H9 (cell line): Measurements from ENCODE around the gene EXOC3L1. TPM values are rescaled to one million over a fixed set of nuclear protein-coding genes. Genes with fewer than 3 reads are reported as not detected.

Experiments used
- DNase-seq: peaks from one replicate; pipeline ENCODE4 v3.0.0-alpha.2; 2017
- H2AFZ ChIP-seq: one replicate; pipeline ENCODE4 v1.6.1; 2013; ENCODE audit warnings: mild to moderate bottlenecking, low read length, control low read depth, moderate library complexity
- H2AK5ac ChIP-seq: 2 replicates; pipeline ENCODE4 v1.6.1; 2013; ENCODE audit warnings: low read length, control low read depth, mixed read lengths; ENCODE audit not compliant: insufficient read length
- H2BK120ac ChIP-seq: one replicate; pipeline ENCODE4 v1.6.1; 2013; ENCODE audit warnings: low read depth, mild to moderate bottlenecking, low read length, control low read depth, inconsistent platforms; ENCODE audit not compliant: poor library complexity, severe bottlenecking
- H2BK12ac ChIP-seq: 2 replicates; pipeline ENCODE4 v1.6.1; 2013; ENCODE audit warnings: low read length, control low read depth, mixed read lengths, low read depth; ENCODE audit not compliant: insufficient read length
- H2BK15ac ChIP-seq: 2 replicates; pipeline ENCODE4 v1.6.1; 2013; ENCODE audit warnings: low read depth, low read length, control low read depth
- H2BK20ac ChIP-seq: one replicate; pipeline ENCODE4 v1.6.1; 2013; ENCODE audit warnings: low read depth, mild to moderate bottlenecking, low read length, control low read depth, inconsistent platforms; ENCODE audit not compliant: poor library complexity, severe bottlenecking
- H2BK5ac ChIP-seq: 2 replicates; pipeline ENCODE4 v1.6.1; 2013; ENCODE audit warnings: low read length, control low read depth, mixed read lengths; ENCODE audit not compliant: insufficient read length
- H3K14ac ChIP-seq: 2 replicates; pipeline ENCODE4 v1.6.1; 2013; ENCODE audit warnings: low read length, control low read depth; ENCODE audit not compliant: insufficient read depth
- H3K18ac ChIP-seq: 2 replicates; pipeline ENCODE4 v1.6.1; 2013; ENCODE audit warnings: low read depth, mild to moderate bottlenecking, mixed read lengths, low read length, control low read depth; ENCODE audit not compliant: insufficient read length
- H3K23ac ChIP-seq: 2 replicates; pipeline ENCODE4 v1.6.1; 2013; ENCODE audit warnings: low read length, control low read depth, mixed read lengths, low read depth; ENCODE audit not compliant: insufficient read length
- H3K23me2 ChIP-seq: 2 replicates; pipeline ENCODE4 v1.6.1; 2013; ENCODE audit warnings: low read depth, mild to moderate bottlenecking, mixed read lengths, low read length, control low read depth; ENCODE audit not compliant: insufficient read length, poor library complexity, severe bottlenecking
- H3K27ac ChIP-seq: 2 replicates; pipeline ENCODE4 v1.5.1; 2013; ENCODE audit warnings: low read length, control low read depth, mixed read lengths, low read depth; ENCODE audit not compliant: insufficient read length
- H3K27me3 ChIP-seq: 2 replicates; pipeline ENCODE4 v1.6.1; 2013; ENCODE audit warnings: low read length, control low read depth, inconsistent platforms; ENCODE audit not compliant: insufficient read depth
- H3K4ac ChIP-seq: 2 replicates; pipeline ENCODE4 v1.6.1; 2013; ENCODE audit warnings: low read depth, mild to moderate bottlenecking, control low read depth, inconsistent platforms, low read length, moderate library complexity
- H3K4me1 ChIP-seq: 2 replicates; pipeline ENCODE4 v1.6.1; 2013; ENCODE audit warnings: low read length, control low read depth, inconsistent platforms; ENCODE audit not compliant: insufficient read depth
- H3K4me2 ChIP-seq: 2 replicates; pipeline ENCODE4 v1.6.1; 2013; ENCODE audit warnings: low read length, control low read depth, mixed read lengths; ENCODE audit not compliant: insufficient read length, insufficient read depth
- H3K56ac ChIP-seq: 2 replicates; pipeline ENCODE4 v1.6.1; 2013; ENCODE audit warnings: low read depth, mild to moderate bottlenecking, mixed read lengths, low read length, control low read depth; ENCODE audit not compliant: insufficient read length
- H3K79me1 ChIP-seq: 2 replicates; pipeline ENCODE4 v1.6.1; 2013; ENCODE audit warnings: low read depth, mild to moderate bottlenecking, moderate library complexity, low read length, control low read depth, inconsistent platforms; ENCODE audit not compliant: insufficient read depth, poor library complexity, severe bottlenecking
- H3K79me2 ChIP-seq: 2 replicates; pipeline ENCODE4 v1.6.1; 2013; ENCODE audit warnings: low read length, control low read depth, inconsistent platforms; ENCODE audit not compliant: insufficient read depth
- H3K9ac ChIP-seq: 2 replicates; pipeline ENCODE4 v1.6.1; 2013; ENCODE audit warnings: low read length, control low read depth, mixed read lengths; ENCODE audit not compliant: insufficient read length; ENCODE audit errors: extremely low read depth
- H3K9me3 ChIP-seq: one replicate; pipeline ENCODE4 v1.6.1; 2013; ENCODE audit warnings: low read depth, low read length, inconsistent platforms; ENCODE audit not compliant: control insufficient read depth
- H3T11ph ChIP-seq: one replicate; pipeline ENCODE4 v1.6.1; 2013; ENCODE audit warnings: mild to moderate bottlenecking, low read length, control low read depth, inconsistent platforms
- H4K20me1 ChIP-seq: one replicate; pipeline ENCODE4 v1.6.1; 2013; ENCODE audit not compliant: control insufficient read depth, insufficient read length, insufficient read depth
- H4K5ac ChIP-seq: 2 replicates; pipeline ENCODE4 v1.6.1; 2013; ENCODE audit warnings: low read depth, mild to moderate bottlenecking, mixed read lengths, low read length, control low read depth; ENCODE audit not compliant: insufficient read length
- H4K8ac ChIP-seq: replicated peaks from 2 replicates; pipeline ENCODE4 v1.6.1; 2013; ENCODE audit warnings: low read length, control low read depth, mixed read lengths, low read depth; ENCODE audit not compliant: insufficient read length
- H4K91ac ChIP-seq: 2 replicates; pipeline ENCODE4 v1.6.1; 2013; ENCODE audit warnings: low read depth, mild to moderate bottlenecking, moderate library complexity, mixed read lengths, low read length, control low read depth; ENCODE audit not compliant: insufficient read length
- H3K27ac Mint-ChIP-seq, 3 experiments: 2 replicates in 2 of 3; 3 replicates in 1 of 3; pipeline ENCODE4 v1.8.0; 2020 to 2021; ENCODE audit warnings: mixed read lengths in 3 of 3, mild to moderate bottlenecking in 1 of 3, moderate library complexity in 1 of 3
- H3K27me3 Mint-ChIP-seq: 2 replicates; pipeline ENCODE4 v1.8.0; 2021; ENCODE audit warnings: low read depth, mild to moderate bottlenecking, moderate library complexity, mixed read lengths
- H3K36me3 Mint-ChIP-seq, 3 experiments: 2 replicates in 2 of 3; 3 replicates in 1 of 3; pipeline ENCODE4 v1.8.0; 2020 to 2021; ENCODE audit warnings: low read depth in 3 of 3, mixed read lengths in 3 of 3; ENCODE audit not compliant: insufficient read depth in 1 of 3
- H3K4me1 Mint-ChIP-seq, 2 experiments: 2 replicates each; pipeline ENCODE4 v1.8.0; 2020; ENCODE audit warnings: mixed read lengths in 2 of 2
- H3K4me3 Mint-ChIP-seq, 2 experiments: 2 replicates in 1 of 2; 3 replicates in 1 of 2; pipeline ENCODE4 v1.8.0; 2020 to 2021; ENCODE audit warnings: mild to moderate bottlenecking in 2 of 2, mixed read lengths in 2 of 2, moderate library complexity in 1 of 2
- H3K9me3 Mint-ChIP-seq, 2 experiments: 2 replicates in 1 of 2; 3 replicates in 1 of 2; pipeline ENCODE4 v1.8.0; 2020; ENCODE audit warnings: mild to moderate bottlenecking in 2 of 2, mixed read lengths in 2 of 2, moderate library complexity in 1 of 2
- WGBS: extraction: QIAGEN DNeasy Blood & Tissue Kit; methylation state at CpG from one replicate; pipeline ENCODE4 v1.1.7; 2013; ENCODE audit warnings: missing lambda C conversion rate, low lambda C conversion rate, mixed read lengths; ENCODE audit not compliant: insufficient read length; ENCODE audit errors: extremely low coverage; 5-methylcytosine and 5-hydroxymethylcytosine counted together
- total RNA-seq: library from RNA; stranded (reverse); gene quantifications from 2 replicates; pipeline ENCODE4 v1.2.1, GENCODE V29; 2021
- TF ChIP-seq, protein P1 (sequence below): fragments of 200-600 bp; sonication (generic); conservative IDR thresholded peaks from 3 replicates; pipeline ENCODE4 v1.8.0; 2021; ENCODE audit warnings: antibody characterized with exemption, mild to moderate bottlenecking

The EXOC3L1 gene
- total RNA-seq, 1 experiment from 2014 or later = 3.3 TPM

DNA sequence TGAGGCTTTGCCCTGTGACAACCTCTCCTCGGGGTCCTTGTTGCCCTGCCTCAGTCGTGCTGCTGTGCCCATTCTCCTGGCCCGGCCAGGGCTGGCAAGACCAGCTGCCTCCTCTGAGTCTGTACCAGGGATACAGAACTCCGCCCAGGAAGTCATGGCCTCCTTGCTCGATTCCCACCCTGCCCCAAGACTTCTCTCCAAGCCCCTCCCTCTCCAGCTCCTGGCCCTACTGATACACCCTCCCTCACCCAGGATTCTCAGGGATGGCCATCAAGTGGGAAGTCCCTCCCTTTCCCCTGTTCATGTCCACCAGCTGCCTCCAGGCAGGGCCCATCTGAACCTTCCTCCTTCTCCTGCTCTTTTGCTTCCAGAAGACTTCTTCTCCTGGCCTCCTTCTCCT, 25.8 kb upstream of the EXOC3L1 start:
- H3K27me3 Mint-ChIP-seq = peaks cover 56% of the 10 kb centered on the region

More for the DNA sequence above, 25.8 kb upstream of the EXOC3L1 start:
- Histone ChIP-seq H3K56ac (no peak overlapping the region), H2BK12ac (no peak overlapping the region), H2AFZ (no peak overlapping the region), H2BK15ac (no peak overlapping the region), H3K18ac (no peak overlapping the region), H3K79me2 (no peaks in the 10 kb centered on the region), H2BK5ac (no peak overlapping the region), H4K91ac (no peak overlapping the region), H3K4ac (no peak overlapping the region), H2BK120ac (no peak overlapping the region), H3K27ac (no peak overlapping the region), H3K27me3 (no peaks in the 10 kb centered on the region; the same call in 1 of the 2 replicates), H3K23me2 (no peaks in the 10 kb centered on the region), H2AK5ac (no peak overlapping the region), H3K9me3 (no peaks in the 10 kb centered on the region), H3K14ac (no peak overlapping the region), H3K79me1 (no peaks in the 10 kb centered on the region), H3K23ac (no peak overlapping the region), H4K20me1 (no peaks in the 10 kb centered on the region), H4K8ac (no peak overlapping the region), H3K9ac (no peak overlapping the region), H2BK20ac (no peak overlapping the region), H4K5ac (no peak overlapping the region), H3T11ph (no peak overlapping the region), H3K4me1 (no peaks in the 10 kb centered on the region), H3K4me2 (no peak overlapping the region)
- no peaks in the 10 kb centered on the region for H3K4me1 Mint-ChIP-seq
- no peak overlapping the region for H3K4me3 Mint-ChIP-seq
- H3K27ac Mint-ChIP-seq = peak overlapping the region in 1 of 3 experiments; percentile 5; a peak in 1 of 7 replicates
- peak; percentile 56 for DNase-seq
- no peaks in the 10 kb centered on the region for H3K9me3 Mint-ChIP-seq
- TF ChIP-seq, protein P1, sequence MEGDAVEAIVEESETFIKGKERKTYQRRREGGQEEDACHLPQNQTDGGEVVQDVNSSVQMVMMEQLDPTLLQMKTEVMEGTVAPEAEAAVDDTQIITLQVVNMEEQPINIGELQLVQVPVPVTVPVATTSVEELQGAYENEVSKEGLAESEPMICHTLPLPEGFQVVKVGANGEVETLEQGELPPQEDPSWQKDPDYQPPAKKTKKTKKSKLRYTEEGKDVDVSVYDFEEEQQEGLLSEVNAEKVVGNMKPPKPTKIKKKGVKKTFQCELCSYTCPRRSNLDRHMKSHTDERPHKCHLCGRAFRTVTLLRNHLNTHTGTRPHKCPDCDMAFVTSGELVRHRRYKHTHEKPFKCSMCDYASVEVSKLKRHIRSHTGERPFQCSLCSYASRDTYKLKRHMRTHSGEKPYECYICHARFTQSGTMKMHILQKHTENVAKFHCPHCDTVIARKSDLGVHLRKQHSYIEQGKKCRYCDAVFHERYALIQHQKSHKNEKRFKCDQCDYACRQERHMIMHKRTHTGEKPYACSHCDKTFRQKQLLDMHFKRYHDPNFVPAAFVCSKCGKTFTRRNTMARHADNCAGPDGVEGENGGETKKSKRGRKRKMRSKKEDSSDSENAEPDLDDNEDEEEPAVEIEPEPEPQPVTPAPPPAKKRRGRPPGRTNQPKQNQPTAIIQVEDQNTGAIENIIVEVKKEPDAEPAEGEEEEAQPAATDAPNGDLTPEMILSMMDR = no peak
- H3K36me3 Mint-ChIP-seq = no peaks in the 10 kb centered on the region
- WGBS = no CpG with 5 or more reads among the region's 5 CpGs
